Activated CD8-positive, alpha-beta memory T cell treated with anti-CD3 and anti-CD28 coated beads, Interleukin-2, amount 50 U/mL, for 4 hours (primary cell): ENCODE data around the gene USP8.
"Not testable (repeated sequence)": the region's sequence is repeated elsewhere in the genome, so short reads cannot be mapped to it uniquely, and the experiment has no call there.

Source experiments
- DNase-seq: peaks from one replicate; pipeline ENCODE4 v3.0.0-alpha.2; 2020

Gene USP8

DNA sequence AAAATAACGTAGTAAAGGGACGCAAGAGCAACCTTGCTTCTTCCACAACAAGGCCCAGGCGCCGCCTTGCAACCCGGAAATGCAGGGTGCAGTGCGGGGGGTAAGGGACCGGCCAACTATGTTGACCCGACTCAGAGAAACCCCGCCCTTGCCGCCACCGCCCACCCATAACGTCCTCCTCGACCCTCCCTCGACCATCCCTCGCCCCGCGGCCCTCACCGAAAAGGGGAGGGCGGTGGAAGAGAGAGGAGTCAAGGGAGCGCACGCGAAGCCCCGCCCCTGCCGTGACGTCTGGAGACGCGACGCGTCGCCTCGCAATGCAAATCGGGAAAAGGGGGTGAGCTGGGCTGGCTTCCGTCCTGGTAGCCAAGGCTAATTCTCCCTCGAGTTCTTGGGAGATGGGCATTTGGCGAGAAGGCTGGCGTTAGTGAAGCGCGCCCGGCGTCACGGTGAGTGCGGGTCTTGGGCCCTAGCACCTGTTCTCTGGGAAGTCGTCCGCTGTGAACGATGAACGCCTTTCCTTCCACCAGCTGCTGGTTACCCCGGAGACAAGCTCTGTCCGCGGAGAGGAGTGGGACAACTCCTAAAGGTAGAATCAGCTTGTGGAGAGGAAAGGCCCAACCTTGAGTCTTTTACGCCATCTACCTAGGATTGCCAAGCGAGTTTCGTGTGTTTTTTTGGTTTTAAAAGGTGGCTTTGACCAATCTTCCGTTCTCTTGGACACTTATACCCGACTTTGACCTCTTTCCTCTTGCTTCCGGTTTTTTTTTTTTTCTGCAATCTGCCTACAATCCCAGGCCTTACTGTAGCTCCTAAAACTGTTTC is at the start of gene USP8:
TSS of gene USP8 (plus strand) at position 340 of the 825 bp plus-strand sequence. CDS start 14,669 bp downstream, outside the sequence.
- peak; percentile 93 for DNase-seq

DNA sequence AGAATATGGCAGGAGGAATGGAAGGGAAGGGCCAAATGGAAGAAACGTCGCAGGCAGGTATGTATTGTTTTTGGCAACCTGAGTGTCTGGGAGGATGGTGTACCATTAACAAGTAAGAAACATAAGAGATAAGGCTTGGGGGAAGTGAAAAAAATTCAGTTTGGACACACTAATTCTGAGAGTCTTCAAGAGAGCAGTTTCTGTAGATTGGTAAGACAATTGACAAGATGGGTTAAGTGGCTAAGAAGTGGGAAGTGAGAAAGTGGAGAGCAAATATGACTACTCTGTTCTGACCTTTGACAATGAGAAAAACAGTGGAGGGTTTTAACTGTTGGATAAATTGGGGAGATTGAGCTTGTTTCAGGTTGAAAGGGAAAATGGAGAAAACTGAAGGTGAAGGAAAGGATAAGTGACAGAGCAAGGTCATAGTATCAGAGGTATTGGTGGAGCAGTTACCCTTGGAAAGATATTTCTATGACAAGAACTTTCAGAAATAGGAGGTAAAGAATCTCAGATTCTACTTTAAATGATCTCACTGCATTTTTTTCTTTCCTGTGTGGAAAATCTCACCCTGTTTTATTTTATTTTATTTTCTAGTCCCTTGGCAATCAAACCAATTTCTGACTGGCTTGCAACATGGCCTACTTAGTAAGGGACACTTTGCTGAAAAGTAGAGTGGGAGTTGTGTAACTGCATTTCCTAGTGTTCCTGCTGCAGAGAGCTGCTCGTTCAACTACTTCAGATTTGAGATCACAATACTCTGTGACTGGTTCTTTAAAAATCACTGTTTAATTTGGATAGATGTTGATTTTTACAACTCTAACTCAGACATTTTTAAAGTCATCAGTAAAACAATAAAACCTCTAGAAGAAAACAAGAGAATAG is 46.1 kb upstream of the USP8 start:
- no peak for DNase-seq

DNA sequence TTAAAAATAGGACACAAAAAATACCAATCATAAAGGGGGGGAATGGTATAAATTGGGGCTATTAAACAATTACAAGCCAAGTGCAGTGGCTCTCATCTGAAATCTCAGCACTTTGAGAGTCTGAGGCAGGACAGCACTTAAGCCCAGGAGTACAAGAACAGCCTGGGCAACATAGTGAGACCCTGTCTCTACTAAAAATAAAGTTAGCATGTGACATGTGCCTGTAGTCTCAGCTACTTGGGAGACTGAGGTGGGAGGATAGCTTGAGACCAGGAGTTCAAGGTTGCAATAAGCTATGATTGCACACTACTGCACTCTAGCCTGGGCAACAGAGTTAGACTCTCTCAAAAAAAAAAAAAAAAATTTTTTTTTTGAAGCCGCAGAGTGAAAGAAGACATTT is 45.4 kb upstream of the USP8 start:
- DNase-seq, result no peak

DNA sequence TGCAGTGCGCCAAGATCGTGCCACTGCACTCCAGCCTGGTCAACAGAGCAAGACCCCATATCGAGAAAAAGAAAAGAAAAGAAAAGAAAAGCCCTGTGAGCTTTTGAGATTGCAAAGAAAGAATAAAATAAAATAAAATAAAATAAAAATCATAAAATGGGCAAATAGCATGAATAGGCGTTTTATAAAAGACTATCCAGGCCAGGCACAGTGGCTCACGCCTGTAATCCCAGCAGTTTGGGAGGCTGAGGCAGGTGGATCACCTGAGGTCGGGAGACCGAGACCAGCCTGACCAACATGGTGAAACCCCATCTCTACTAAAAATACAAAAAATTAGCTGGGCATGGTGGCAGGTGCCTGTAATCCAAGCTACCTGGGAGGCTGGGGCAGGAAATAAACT is 44.8 kb upstream of the USP8 start:
- DNase-seq, result not testable (repeated sequence)

DNA sequence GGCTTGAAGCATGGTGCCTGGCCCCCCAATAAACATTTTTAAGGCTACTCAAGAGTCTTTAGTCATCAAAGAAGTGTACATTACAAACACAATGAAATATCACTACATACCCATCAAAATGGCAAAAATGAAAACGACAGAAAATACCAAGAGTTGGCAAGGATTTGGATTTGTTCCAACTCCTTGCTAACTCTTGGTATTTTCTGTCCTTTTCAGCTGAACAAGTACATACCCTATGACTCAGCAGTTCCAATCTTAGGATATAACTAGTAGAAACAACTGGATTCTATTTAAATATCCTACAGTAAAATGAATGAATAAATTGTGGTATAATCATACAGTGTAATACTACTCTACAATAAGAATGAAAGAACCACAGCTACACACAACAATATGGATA is 44.1 kb upstream of the USP8 start:
- no peak for DNase-seq

DNA sequence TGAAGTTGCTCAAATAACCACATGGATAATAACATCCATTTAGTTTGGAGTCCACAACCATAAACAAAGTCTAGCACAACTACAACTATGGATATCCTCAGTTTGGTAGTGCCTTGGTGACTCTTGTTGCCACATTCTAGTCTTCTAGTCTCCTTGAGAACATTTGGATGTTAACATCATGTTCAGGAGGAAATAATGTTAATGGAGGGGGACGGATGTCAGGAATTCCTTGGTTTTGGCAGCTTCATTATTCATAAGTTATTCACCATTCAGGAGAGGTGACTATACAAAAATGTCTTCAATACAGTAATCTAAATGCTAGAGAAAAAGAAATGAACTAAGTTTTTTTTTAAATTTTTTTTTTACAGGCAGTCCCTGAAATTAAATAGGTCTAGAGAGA is 42.8 kb upstream of the USP8 start:
- no peak for DNase-seq

DNA sequence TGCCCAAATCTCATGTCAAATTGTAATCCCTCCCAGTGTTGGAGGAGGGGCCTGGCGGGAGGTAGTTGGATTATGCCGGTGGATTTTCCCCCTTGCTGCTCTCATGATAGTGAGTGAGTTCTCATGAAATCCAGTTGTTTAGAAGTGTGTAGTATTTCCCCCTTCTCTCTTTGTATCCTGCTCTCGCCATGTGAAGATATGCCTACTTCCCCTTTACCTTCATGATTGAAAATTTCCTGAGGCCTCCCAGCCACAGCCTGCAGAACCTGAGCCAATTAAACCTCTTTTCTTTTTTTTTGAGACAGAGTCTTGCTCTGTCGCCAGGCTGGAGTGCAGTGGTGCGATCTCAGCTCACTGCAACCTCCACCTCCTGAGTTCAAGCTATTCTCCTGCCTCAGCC is 41.8 kb upstream of the USP8 start:
- not testable (repeated sequence) for DNase-seq

DNA sequence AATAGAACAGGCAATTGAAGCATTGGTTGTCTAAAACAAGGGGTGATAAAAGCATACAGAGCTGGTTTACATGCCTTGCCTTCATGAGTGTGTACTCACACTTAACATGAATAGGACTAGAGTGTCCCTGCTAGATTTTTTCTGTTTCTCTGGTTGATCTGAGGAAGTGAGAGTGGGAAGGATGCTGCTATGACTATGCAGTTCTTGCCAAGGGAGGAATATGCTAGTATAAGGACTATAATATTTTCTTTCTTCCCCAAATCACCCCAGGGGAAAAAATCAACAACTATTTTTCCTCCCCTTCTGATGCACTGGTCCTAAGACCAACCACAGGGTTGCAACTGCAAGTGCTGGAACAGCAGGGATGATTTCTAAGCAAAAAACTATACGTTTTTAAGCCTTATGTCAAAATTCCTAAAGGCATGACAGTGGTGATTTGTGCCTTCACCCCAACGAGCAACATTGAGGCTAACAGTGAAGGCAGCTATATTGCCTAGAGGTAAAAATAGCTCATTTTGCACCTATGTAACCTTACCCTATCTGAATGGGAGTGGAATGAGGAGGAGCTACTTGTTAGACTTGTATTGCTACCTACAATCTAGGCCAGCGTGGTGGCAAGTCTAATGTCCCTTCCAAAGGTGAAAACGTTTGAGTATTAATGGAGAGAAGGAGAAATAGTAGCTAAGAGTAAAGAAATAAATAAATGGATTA is 33.5 kb upstream of the USP8 start:
- no peak for DNase-seq

DNA sequence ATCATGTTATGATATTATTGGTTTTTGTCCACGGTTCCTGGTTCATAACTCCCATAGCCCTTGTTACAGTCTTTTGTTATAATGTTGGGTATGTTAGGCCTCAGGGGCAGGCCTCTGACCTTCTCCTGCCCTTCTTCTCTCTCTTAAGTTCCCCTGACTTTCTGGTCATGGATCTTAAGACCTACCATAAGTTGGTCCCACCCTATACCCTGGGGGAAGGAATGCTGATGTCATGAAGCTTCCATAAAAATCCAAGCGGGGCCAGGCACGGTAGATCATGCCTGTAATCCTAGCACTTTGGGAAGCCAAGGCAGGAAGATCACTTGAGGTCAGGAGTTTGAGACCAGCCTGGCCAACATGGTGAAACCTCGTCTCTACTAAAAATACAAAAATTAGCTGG is 32.6 kb upstream of the USP8 start:
- not testable (repeated sequence) for DNase-seq

DNA sequence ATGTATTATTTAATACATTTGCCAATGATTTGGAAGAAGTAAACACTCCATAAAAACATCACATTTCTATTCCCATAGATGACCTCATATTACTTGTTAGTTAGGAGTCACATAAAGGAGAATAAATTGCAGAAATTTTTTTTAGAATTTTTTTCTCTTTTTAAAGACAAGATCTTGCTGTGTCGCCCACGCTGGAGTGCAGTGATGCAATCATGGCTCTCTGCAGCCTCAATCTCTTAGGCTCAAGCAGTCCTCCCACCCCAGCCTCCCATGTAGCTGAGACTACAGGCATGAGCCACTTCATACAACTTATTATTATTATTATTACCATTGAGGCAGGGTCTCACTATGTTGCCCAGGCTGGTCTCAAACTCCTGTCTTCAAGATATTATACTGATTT is 12.3 kb upstream of the USP8 start:
- no peak for DNase-seq

DNA sequence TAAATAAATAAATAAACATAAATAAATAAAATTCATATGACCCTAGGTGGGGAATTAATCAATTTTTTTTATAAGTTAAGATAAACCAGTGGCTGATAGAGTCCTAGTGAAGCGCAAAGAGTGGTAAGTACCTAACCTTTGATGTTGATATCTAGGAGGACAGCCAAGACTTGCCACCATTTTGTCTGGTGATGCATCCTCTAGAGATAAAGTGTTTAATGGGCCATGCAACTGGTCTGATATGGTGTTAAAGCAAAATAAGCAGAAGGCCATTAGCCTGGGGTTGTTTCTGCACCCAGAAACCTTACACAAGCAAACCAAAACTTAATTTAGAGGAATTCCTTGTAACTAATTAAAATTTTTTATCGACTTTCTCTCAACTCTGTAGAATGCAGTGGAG is 9.6 kb upstream of the USP8 start:
- DNase-seq, result no peak

DNA sequence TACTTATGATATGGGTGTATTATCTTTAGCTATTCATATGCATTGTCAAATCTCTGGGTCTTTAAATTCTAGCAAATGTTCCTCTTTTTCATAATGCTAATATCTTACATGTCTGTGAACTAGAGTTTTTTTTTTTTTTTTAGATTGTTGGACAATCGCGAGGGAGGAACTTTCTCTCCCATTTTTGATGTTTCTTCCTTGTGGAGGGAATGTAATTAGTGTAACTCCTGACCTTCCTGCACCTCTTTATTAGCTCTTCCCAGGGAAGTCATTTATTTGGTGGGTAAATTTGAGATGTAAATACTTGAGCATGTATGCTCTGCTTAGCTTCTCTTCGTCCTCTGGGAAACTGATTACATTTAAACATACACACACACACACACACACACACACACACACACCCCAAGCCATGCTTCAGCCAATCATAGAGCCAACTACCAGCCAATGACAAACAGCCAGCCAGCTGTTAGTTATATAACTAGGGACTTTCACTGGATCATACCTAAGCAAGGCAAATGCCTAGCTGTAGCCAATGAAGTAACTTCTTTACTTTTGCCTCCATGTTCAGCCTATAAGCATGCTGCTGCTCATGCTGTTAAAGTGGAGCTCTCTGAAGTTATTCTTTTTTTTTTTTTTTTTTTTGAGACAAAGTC is 8.3 kb upstream of the USP8 start:
- DNase-seq, result no peak

DNA sequence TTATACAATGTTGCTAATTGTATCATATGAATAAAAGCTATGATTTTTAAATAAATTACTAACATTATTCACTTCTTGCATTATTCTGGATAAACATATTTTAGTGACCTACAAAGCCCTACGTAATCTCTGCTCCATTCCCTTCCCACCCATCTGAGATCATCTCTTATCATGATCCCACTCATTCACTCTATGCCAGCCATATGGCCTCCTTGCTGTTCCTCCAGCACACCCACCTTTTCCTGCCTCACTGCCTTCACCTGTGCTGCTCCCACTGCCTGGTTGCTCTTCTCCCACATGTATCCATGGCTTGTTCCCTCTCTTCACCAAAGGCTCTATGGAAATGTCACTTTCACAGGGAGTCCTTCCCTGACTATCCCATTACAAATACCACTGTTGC is 7.3 kb upstream of the USP8 start:
- DNase-seq, result no peak

DNA sequence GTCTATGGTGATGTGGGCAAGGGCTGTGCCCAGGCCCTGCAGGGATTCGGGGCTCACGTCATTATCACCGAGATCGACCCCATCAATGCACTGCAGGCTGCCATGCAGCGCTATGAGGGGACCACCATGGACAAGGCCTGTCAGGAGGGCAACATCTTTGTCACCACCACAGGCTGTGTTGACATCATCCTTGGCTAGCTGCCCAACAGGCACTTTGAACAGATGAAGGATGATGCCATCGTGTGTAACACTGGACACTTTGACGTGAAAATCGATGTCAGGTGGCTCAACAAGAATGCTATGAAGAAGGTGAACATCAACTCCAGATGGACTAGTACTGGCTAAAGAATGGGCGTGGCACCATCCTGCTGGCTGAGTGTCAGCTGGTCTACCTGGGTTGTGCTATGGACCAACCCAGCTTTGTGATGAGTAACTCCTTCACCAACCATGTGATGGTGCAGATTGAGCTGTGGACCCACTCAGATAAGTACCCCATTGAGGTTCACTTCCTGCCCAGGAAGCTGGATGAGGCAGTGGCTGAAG is 6.1 kb upstream of the USP8 start:
- DNase-seq, result no peak

DNA sequence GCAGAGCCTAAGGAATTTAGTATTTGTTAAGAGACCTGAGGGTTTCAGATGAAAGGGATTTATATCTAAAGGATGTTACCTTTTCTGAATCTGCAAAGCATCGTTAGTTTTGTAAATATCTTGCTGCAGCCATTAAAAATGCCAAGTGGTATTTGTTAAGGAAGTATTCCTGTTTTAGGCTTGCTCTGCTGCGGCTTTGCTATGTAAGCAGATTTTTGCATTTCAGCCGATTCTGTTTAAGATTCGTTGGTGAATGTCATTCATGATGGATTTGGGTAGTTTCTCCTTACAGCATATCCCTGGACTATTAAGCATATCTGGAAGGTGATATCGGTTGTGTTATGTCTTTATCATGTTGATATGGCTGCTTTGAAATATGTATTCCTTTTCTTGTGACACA is 1.0 kb downstream of the USP8 start:
- no peak for DNase-seq

DNA sequence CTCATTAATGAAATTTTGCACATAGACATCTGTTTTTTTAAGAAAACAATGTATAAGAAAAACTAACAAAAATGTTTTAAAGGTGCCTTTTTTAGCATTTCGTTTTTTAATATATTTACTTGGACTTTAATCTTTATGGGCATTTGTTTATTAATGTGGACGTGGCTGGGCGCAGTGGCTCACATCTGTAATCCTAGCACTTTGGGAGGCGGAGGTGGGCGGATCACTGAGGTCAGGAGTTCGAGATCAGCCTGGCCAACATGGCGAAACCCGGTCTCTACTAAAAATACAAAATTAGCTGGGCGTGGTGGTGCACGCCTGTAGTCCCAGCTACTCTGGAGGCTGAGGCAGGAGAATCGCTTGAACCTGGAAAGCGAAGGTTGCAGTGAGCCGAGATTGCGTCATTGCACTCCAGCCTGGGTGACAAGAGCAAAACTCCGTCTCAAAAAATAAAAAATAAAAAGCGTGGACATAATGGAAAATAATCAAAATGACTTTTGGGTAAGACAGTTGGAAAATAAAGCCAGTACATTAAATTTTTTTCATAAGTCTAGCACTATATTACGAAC is 1.6 kb downstream of the USP8 start:
- DNase-seq, result not testable (repeated sequence)

DNA sequence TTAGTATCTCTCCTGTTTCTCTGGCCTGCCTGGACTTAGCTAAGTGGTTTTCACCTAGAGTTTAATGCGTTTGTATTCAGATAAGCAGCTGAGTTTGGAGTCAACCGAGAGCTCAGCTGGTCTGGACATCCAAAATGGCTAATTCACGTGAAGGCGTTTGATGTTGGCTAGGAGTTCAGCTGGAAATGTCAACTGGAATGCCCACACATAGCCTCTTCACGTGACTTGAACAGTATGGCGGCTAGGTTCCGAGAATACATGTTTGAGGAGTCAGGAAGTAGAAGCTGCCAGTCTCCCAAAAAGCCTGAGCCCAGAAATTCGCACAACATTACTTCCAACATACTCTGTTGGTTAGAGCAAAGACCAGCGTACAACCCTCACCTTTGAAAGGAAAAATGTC is 2.2 kb downstream of the USP8 start:
- DNase-seq, result no peak

DNA sequence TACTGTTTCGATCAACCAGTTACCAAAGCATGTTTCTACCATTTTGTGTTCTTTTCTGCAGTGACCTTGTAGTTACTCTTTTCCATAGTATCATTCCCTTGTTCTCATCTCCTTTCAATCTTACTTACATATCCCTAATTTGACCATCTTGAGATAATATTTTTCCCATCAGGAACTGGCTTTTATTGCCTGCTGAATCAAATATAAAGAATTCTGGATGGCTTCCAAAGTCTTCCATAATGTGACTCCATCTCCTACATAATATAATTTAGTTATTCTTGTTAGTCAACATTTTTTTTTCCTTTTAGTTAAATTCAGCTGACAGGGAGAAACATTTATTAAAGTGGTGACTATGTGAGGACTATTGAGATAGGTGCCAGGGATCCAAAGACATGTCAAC is 7.0 kb downstream of the USP8 start:
- no peak for DNase-seq

DNA sequence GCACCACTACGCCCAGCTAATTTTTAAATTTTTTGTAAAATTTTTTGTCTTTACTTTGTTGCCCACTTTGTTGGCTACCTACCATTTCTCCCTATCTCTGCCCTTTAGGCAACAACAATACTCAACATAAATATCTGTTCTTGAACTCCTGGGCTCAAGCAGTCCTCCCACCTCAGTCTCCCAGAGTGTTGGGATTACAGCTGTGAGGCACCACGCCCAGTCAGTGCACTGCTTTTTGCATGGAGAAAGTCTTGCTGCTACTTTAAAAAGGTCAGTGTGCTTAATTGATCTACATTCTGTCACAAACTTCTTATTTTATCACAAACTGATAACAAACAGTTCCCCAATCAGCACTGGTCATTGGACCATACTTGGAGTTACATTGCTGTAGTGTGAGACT is 8.0 kb downstream of the USP8 start:
- no peak for DNase-seq

DNA sequence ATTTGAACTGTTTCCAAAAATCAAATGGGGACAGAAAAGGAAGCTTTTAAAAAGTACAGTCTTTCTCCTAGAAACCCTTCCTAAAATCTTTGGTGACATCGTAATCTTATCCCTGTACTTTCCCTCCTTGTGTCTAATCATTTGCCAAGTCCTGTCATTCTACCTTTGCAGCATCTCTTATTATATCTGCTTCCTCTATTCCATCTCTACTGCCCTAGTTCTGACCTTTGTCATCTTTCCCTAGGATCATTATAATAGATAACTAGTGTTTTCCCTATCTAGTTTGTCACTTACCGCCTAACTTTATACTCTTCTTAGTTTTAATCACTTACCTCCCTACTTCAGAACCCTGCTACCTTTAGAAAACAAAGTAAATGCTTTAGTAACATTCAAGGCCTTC is 11.6 kb downstream of the USP8 start:
- no peak for DNase-seq

DNA sequence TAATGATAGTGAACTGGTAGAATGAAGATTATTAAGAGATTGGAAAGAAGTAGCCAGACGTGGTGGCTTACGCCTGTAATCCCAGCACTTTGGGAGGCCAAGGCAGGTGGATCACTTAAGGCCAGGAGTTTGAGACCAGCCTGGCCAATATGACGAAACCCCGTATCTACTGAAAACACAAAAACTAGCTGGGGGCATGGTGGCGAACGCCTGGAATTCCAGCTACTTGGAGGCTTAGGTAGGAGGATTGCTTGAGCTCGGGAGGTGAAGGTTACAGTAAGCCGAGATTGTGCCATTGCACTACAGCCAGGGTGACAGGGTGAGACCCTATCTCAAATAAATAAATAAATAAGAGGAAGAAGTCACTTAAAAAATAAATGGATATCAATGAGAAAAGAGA is 14.0 kb downstream of the USP8 start:
- DNase-seq, result no peak

DNA sequence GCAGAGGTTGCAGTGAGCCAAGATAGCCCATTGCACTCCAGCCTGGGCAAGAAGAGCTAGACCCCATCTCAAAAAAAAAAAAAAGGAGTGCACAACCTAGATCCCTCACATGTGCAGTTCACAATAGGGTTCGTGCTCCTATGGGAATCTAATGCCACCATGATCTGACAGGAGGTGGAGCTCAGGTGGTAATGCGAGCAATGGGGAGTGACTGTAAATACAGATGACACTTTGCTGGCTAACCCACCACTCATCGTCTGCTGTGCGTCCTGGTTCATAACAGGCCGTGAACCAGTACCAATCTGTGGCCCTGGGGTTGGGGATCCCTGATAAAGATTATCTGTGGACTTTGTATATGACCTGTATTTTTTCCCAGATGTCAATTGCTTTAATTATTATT is 16.7 kb downstream of the USP8 start:
- no peak for DNase-seq
